Measurements from ENCODE around the gene LRRC3C.

The LRRC3C gene

GRCh38 chr17:39972271-39972670 is 44.7 kb downstream of the LRRC3C start:
- DNase-seq (ENCODE audit: low spot score), result no peak
- in situ Hi-C loops (cut with MboI; ENCODE audit: low pct_unique_long_range_greater_than_20kb, low sequenced_read_pairs, unreplicated experiment), result loop anchor here (10.0 kb wide), 1 partner anchor 337 kb away; the partner anchor contains the start of gene STARD3
- TF ChIP-seq, protein P1, sequence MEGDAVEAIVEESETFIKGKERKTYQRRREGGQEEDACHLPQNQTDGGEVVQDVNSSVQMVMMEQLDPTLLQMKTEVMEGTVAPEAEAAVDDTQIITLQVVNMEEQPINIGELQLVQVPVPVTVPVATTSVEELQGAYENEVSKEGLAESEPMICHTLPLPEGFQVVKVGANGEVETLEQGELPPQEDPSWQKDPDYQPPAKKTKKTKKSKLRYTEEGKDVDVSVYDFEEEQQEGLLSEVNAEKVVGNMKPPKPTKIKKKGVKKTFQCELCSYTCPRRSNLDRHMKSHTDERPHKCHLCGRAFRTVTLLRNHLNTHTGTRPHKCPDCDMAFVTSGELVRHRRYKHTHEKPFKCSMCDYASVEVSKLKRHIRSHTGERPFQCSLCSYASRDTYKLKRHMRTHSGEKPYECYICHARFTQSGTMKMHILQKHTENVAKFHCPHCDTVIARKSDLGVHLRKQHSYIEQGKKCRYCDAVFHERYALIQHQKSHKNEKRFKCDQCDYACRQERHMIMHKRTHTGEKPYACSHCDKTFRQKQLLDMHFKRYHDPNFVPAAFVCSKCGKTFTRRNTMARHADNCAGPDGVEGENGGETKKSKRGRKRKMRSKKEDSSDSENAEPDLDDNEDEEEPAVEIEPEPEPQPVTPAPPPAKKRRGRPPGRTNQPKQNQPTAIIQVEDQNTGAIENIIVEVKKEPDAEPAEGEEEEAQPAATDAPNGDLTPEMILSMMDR (IDR thresholded peaks at IDR 0.05; ENCODE audit: extremely low read depth, insufficient read depth, missing control alignments), result no peak

- in situ Hi-C loops (cut with MboI; ENCODE audit: low pct_unique_long_range_greater_than_20kb, low sequenced_read_pairs, unreplicated experiment), result loop anchor here (10.0 kb wide), 1 partner anchor 339 kb away; the partner anchor contains the start of gene STARD3
- TF ChIP-seq, protein P1 (IDR thresholded peaks at IDR 0.05; ENCODE audit: extremely low read depth, insufficient read depth, missing control alignments), result no peak
- DNase-seq (ENCODE audit: low spot score), result no peak
Observed at GRCh38 chr17:39973496-39973895, 46.0 kb downstream of the LRRC3C start.

DNA sequence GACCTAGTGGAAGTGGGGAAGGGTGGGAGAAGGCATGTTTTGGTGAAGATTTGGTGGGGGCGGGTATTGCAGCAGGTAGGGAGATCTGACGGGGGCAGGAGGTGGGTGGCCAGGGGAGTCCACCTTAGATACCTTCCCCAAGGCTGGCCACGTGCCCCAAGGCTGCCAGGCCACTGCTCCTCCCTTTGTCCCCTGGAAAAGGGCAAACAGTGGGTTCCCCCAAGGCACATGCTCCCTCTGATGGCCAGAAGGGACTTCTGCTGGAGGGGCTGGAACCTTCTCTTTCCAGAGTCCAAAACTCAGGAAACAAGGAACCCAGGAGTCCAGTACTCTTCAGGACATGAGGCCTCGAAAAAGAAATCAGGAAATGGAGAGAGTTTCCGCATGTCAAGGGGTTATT is 46.9 kb downstream of the LRRC3C start:
- in situ Hi-C loops (cut with MboI; ENCODE audit: low pct_unique_long_range_greater_than_20kb, low sequenced_read_pairs, unreplicated experiment), result loop anchor here (10.0 kb wide), 1 partner anchor 340 kb away; the partner anchor contains the start of gene STARD3
- DNase-seq (ENCODE audit: low spot score), result no peak
- TF ChIP-seq, protein P1 (IDR thresholded peaks at IDR 0.05; ENCODE audit: extremely low read depth, insufficient read depth, missing control alignments), result no peak

GRCh38 chr17:39975801-39976200 is 48.3 kb downstream of the LRRC3C start:
- no peak for DNase-seq (ENCODE audit: low spot score)
- in situ Hi-C loops (cut with MboI; ENCODE audit: low pct_unique_long_range_greater_than_20kb, low sequenced_read_pairs, unreplicated experiment), result loop anchor here (10.0 kb wide), 1 partner anchor 341 kb away; the partner anchor contains the start of gene STARD3
- TF ChIP-seq, protein P1 (IDR thresholded peaks at IDR 0.05; ENCODE audit: extremely low read depth, insufficient read depth, missing control alignments), result no peak

- DNase-seq (ENCODE audit: low spot score), result no peak
Observed at GRCh38 chr17:39979016-39979670, 51.6 kb downstream of the LRRC3C start.

DNA sequence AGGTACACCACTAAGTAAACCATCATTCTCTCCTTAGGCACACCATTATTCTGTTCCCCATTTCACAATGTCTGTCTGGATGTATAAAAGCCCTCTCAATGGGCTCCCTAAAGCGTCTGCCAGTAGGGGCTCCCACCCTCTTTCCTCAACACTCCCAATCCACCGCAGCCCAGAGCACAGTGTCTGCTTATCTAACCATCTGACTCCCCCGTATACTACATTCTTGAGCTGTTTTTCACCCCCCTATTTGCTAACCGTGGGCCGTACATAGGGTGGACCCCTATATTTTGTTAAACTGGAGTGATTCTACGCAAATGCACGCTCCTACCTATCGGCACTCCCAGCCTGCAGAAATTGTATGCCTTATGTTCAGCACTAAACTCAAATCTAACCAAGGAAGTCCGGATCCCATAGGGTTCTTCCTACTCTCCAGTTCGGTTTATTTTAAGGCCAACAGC is 52.4 kb downstream of the LRRC3C start:
- in situ Hi-C loops (cut with MboI; ENCODE audit: low pct_unique_long_range_greater_than_20kb, low sequenced_read_pairs, unreplicated experiment), result loop anchor here (10.0 kb wide), 1 partner anchor 345 kb away; the partner anchor contains the start of gene STARD3
- TF ChIP-seq, protein P1 (IDR thresholded peaks at IDR 0.05; ENCODE audit: extremely low read depth, insufficient read depth, missing control alignments), result no peak
- no peak for DNase-seq (ENCODE audit: low spot score)

More at GRCh38 chr17:39979016-39979670, 51.6 kb downstream of the LRRC3C start:
- in situ Hi-C loops (cut with MboI; ENCODE audit: low pct_unique_long_range_greater_than_20kb, low sequenced_read_pairs, unreplicated experiment), result loop anchor here (10.0 kb wide), 1 partner anchor 344 kb away; the partner anchor contains the start of gene STARD3
- TF ChIP-seq, protein P1 (IDR thresholded peaks at IDR 0.05; ENCODE audit: extremely low read depth, insufficient read depth, missing control alignments), result no peak

All from GM13977 (cell line).